Raji (cell line): ENCODE data around the gene MET.

ENCODE experiments used
- POLR2A ChIP-seq: IDR thresholded peaks from 2 replicates; pipeline ENCODE4 v1.6.1; 2011; ENCODE audit warnings: low read depth, low read length, control low read depth; ENCODE audit not compliant: insufficient read depth

The MET gene

DNA sequence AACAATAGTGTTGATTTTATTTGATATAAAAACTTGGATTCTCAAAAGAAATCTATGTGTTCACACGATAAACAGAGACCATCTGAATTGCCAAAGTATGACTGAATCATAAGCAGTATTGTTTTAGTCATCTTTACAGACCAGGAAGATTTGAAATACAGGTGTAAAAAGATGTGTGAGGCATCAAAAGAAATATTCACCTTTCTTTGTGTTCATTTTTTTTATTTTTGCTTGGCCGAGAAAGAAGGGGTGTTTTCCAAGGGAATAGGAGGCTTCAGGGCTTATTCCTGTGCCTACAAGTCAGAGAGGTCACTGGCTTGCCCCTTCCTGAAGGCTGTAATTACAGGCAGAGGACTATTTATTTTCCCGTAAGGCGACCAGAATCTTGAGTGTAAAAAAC lies 37.3 kb downstream of the MET start:
- TF ChIP-seq POLR2A, result no peak

GRCh38 chr7:116710764-116711452 lies 38.9 kb downstream of the MET start:
- no peak for TF ChIP-seq POLR2A

DNA sequence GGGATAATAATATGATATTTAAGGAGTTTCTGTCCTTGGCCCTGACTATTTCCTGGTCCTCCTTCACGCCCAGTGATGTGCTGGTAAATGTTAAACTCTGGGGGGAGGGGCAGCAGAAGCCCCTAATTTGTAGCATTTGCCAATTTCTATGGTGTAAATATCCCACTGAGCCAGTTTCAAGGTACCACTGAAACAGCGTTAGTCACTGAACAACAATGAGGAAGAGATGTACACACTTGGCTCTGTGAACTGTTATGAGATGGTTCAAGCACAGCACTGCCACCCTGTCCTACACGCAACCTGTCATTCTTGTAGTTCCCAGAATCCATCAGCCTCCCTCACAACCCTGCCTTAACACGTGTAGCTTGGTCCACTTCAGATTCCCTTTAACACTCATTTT lies 39.8 kb downstream of the MET start:
- TF ChIP-seq POLR2A, result no peak

DNA sequence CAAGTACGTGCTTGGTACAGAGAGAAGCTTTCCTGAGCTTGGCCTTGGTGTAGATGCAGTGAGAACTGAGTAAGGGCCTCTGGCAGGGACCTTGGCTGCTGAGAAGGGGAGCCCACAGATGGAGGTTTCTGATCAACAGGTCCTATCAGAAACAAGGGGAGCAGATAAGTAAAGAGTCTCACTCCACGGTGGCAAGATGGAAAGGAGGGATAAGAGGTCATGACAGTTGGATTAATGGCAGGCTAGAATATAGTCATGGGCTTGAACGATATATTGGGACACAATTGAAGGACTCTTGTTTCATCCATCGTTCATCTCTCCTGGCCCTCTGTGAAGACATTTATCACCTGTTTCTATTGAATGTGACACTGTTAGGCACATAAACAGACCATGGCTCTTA lies 41.5 kb downstream of the MET start:
- no peak for TF ChIP-seq POLR2A

- no peak for TF ChIP-seq POLR2A
These were observed 41.9 kb downstream of the MET start for GRCh38 chr7:116713918-116714317.

DNA sequence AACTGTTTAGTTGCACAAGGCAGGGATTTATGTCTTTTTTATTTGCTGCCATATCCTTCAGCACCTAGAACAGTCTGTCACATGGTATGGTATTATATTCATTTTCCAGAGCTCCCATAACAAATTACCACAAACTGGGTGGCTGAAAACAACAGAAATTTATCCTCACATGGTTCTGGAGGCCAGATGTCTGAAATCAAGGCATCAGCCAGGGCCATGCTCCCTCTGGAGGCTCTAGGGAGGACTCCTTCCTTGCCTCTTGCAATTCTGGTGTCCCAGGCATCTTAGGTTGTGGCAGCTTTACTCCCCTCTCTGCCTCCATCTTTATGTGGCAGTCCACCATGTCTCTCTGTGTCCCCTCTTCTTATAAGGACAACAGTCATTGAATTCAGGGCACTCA lies 43.1 kb downstream of the MET start:
- no peak for TF ChIP-seq POLR2A

DNA sequence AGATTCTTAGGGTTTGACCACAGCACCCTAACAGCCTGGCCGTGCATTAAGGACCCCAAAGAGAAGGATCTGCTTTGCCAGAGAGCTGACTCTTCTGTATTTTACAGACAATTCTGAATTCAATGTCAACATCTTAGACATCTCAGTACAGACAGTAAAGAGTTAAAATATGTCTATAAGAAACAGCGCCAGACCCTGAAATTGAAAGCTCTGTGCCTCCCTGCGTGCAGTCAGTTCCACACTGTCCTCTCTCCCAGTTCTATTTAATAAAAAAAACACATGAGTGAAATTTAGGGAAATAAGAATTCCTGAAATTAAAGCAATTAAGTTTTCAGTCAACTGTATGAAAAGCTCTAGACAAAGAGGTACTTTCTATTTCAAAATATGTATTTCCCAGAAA lies 45.1 kb downstream of the MET start:
- no peak for TF ChIP-seq POLR2A

DNA sequence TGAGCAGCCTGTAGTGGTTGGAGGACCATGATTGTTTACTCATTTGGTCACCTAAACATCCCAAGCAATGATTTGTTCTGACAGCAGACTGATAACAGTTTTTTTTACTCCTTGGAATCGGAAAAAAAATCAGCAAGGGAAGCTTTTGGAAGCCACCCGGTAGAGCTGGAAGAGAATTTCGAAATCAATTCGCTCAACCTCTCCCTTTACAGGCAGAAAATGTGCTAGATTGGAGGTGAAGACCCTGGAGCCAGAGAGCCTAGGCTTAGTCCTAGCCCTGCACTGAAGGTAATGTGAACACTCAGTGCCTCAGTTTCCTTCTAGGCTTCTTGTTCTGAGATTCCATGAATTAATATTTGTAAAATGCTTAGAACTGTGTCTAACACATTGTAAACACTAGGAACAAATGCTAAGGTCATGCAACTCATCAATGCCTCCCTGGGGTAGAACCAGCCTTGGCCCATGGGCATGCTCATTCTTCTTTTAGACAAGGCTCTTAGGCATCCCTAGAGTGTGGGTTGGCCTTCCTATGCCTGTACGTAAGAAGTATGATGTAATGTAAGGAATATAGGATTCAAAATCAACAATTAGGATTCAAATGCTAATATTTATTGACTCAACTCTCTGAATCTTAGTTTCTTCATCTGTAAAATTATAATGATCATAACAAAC lies 52.7 kb downstream of the MET start:
- TF ChIP-seq POLR2A, result no peak

DNA sequence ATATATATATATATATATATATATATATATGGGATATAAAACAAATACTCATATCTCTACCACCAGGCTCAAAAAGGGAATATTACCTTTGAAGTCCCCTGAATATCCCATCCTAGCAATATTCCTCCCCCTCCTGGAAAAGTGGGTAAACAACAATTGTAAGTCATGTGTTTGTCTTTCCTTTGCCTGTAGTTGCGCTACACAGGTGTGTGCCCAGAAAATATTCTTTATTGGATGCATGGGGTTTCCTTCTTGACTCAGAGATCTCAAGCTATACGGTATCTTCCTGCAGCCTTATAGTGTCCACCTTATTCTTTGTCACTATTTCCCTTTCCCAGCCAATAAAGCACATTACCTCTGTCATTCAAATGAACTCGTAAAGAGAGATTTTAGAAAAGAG lies 54.2 kb downstream of the MET start:
- no peak for TF ChIP-seq POLR2A

GRCh38 chr7:116726713-116727431 lies 54.9 kb downstream of the MET start:
- no peak for TF ChIP-seq POLR2A

DNA sequence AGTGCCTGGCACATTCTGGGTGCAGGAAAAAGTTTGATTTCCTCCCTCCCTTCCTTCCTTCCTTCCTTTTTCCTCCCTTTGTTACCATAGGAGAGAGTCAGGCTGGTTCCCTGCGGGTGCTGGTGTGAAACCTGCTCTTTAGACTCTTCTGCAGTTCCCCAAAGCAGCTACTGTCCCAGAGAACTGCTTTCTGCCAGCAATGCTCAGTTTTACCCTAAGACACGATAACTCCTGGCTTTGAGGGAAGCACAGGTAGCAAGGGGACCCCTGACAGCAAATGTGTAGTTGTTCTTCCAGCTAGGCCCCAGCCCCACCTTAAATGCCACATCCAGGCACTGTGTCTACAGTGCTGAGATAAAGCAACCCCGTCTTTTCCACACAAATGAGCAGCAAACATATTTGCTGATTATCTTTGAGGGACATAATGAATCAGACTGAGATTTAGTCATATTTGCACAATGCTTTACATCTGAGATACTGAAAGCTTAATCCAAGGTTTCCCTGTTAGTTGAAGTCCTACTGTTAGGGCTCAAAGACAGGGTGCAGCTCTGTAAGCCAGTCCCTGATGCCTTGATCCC lies 55.5 kb downstream of the MET start:
- no peak for TF ChIP-seq POLR2A

DNA sequence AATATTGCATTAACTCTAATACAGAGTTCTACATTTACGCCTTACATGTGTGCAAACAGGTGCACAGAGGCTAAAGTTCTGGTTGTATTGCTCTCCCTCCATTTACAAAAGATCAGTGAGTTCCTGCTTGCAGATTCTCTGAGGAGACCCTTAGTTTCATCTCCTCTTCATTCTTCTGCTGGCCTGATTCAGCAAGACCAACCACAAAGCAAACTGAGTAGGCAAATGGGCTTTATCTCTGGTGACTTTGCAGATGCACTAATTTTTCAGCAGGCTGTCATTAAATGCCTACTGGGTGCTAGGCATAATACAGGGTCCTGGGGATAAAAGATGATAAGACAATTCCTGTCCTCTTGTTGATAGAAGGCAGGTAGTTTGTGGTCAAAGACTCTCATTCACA lies 56.4 kb downstream of the MET start:
- no peak for TF ChIP-seq POLR2A

DNA sequence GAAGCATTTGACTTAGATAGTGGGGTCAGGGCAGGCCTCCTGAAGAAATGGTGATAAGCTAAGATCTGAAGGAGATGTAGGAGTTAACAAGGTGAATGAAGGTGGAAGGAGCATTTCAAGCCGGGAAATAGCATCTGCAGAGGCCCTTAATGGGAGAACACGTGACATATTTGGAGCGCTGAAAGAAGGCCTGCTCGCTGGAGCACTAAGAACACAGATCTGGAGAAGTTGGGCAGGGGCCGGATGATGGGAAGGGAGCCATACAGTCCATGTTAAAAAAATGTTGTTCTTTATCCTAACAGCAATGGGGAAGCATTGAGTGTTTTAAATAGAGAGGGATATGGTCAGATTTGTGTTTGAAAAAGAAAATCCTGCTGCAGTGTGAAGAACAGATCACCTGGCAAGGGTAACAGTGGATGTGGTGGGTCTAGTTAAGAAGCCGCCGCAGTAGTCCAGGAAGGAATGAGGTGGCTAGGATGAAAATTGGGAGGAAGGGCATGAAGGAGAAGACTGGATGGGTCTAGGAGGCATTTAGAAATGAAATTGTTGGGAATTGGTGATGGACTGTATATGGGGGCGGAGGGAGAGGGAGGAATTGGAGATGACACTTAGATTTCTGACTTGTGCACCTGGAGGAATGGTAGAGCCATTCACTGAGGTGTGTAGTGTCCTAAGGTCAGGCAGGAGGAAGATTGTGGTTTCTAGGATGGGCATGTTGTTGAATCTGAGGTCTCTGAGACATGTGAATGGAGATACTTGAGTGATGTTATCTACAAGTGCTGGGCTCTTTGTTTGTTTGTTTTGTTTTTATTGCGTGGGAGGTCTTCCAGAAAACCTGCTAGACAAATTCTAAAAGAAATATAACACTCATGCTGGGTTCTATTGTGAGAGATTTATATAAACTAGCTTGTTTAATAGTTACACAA lies 58.4 kb downstream of the MET start:
- no peak for TF ChIP-seq POLR2A

- TF ChIP-seq POLR2A, result no peak
These were observed 59.0 kb downstream of the MET start for GRCh38 chr7:116731023-116731395.

GRCh38 chr7:116731445-116732335 lies 59.7 kb downstream of the MET start:
- TF ChIP-seq POLR2A, result no peak
